ENCODE measurements around the gene LY9. TPM values are rescaled to one million over a fixed set of nuclear protein-coding genes. Genes with fewer than 3 reads are reported as not detected.

LY9 gene
- polyA plus RNA-seq, 1 of the 3 experiments (the other 2 are of a cell fraction) = not detected

GRCh38 chr1:160806109-160806665 lies 10.2 kb downstream of the LY9 start:
- H3K9ac ChIP-seq = no peak overlapping the region
- H3K27ac ChIP-seq (ENCODE audit: low read depth in 2 of 2, low read length in 1 of 2) = no peak overlapping the region
- no peaks in the 10 kb centered on the region for H3K79me2 ChIP-seq (ENCODE audit: insufficient read depth)
- no peak overlapping the region for H3K4me3 ChIP-seq (ENCODE audit: low read depth in 2 of 2, low read length in 1 of 2)
- CTCF ChIA-PET = no interaction called here
- no peaks in the 10 kb centered on the region for H3F3A ChIP-seq (replicated peaks; ENCODE audit: insufficient read depth)
- 5% methylated on average over 1 of the region's 1 CpG for WGBS (ENCODE audit: low lambda C conversion rate)
- no peak overlapping the region for H3K4me2 ChIP-seq
- H3K9me3 ChIP-seq = no peaks in the 10 kb centered on the region
- no peaks in the 10 kb centered on the region for H3K4me1 ChIP-seq (ENCODE audit: control insufficient read depth in 1 of 2, insufficient read depth in 2 of 2, low read depth in 1 of 2, low read length in 1 of 2)
- no peaks in the 10 kb centered on the region; the same call in 1 of the 2 replicates for H3K27me3 ChIP-seq (ENCODE audit: insufficient read depth)
- TF ChIP-seq IRF3 (IDR thresholded peaks at IDR 0.05; ENCODE audit: low read depth, low read length) = no peak
- TF ChIP-seq ZBTB33 (IDR thresholded peaks at IDR 0.05; ENCODE audit: borderline replicate concordance, low read depth) = no peak
- no peak for TF ChIP-seq NFIC (IDR thresholded peaks at IDR 0.05; ENCODE audit: borderline replicate concordance)
- TF ChIP-seq TCF12 (IDR thresholded peaks at IDR 0.05) = no peak
- no peak for TF ChIP-seq PBX3 (IDR thresholded peaks at IDR 0.05)
- TF ChIP-seq REST (IDR thresholded peaks at IDR 0.05; ENCODE audit: low read depth, low read length) = no peak
- no peak for TF ChIP-seq USF2 (IDR thresholded peaks at IDR 0.05; ENCODE audit: borderline replicate concordance, low read depth, low read length)
- TF ChIP-seq EP300 (IDR thresholded peaks at IDR 0.05; ENCODE audit: borderline replicate concordance in 1 of 2, low read depth in 1 of 2, low read length in 1 of 2) = no peak
- TF ChIP-seq SMC3 (IDR thresholded peaks at IDR 0.05; ENCODE audit: low read depth, low read length) = no peak
- no peak for TF ChIP-seq POLR2AphosphoS5 (IDR thresholded peaks at IDR 0.05; ENCODE audit: low read depth, low read length)
- no peak for TF ChIP-seq MAX (IDR thresholded peaks at IDR 0.05; ENCODE audit: low read depth)
- TF ChIP-seq FOXJ3 (CRISPR knock-in tag; IDR thresholded peaks at IDR 0.05) = no peak
- TF ChIP-seq FOXM1 (IDR thresholded peaks at IDR 0.05; ENCODE audit: low read depth) = no peak
- TF ChIP-seq USF1 (IDR thresholded peaks at IDR 0.05; ENCODE audit: borderline replicate concordance, low read depth) = no peak
- no peak for TF ChIP-seq YY1 (IDR thresholded peaks at IDR 0.05; ENCODE audit: low read depth)
- TF ChIP-seq RXRA (IDR thresholded peaks at IDR 0.05; ENCODE audit: borderline replicate concordance, low read depth) = no peak
- no peak for TF ChIP-seq EZH2phosphoT487 (IDR thresholded peaks at IDR 0.05; ENCODE audit: borderline replicate concordance, low read depth)
- DNase-seq = no peak
- no peaks in the 10 kb centered on the region; the same call in 1 of the 2 replicates for H3K9me2 ChIP-seq
- no peaks in the 10 kb centered on the region for H4K20me1 ChIP-seq (ENCODE audit: insufficient read depth)
- POLR2A ChIA-PET = no interaction called here
- no peak overlapping the region for H2AFZ ChIP-seq (ENCODE audit: low read depth)
- H3K36me3 ChIP-seq (replicated peaks in 1 of 2; ENCODE audit: control insufficient read depth in 1 of 2, insufficient read depth in 2 of 2, low read length in 1 of 2) = no peaks in the 10 kb centered on the region

Measured in SK-N-SH (cell line).